Natural killer cell treated with Interleukin-12 subunit alpha and Interleukin-12 subunit beta and Interleukin-15 and Interleukin-18, amount 100 ng/mL, for 72 hours (primary cell): ENCODE data around the gene IFNL1. TPM values are rescaled to one million over a fixed set of nuclear protein-coding genes. Genes with fewer than 3 reads are reported as not detected.
"Not testable (repeated sequence)": the region's sequence is repeated elsewhere in the genome, so short reads cannot be mapped to it uniquely, and the experiment has no call there.

Experiments
- ATAC-seq, 2 donors: fragments of 150-1000 bp; cut with Tn5 transposase in 1 of 2; sonication (Bioruptor Pico), chemical (Tn5 transposase) in 1 of 2; 2 replicates each; pipeline ENCODE4 v1.10.0; 2021
- DNase-seq: peaks from one replicate; pipeline ENCODE4 v3.0.0; 2022; ENCODE audit warnings: low spot score
- H3K27ac Mint-ChIP-seq, 2 donors: 1 replicate in 1 of 2; 2 replicates in 1 of 2; pipeline ENCODE4 v1.8.0; 2022; ENCODE audit warnings: mixed read lengths in 2 of 2, mild to moderate bottlenecking in 1 of 2, moderate library complexity in 1 of 2
- H3K27me3 Mint-ChIP-seq, 2 donors: 1 replicate in 1 of 2; 2 replicates in 1 of 2; pipeline ENCODE4 v1.8.0; 2022; ENCODE audit warnings: mixed read lengths in 2 of 2
- H3K36me3 Mint-ChIP-seq: one replicate; pipeline ENCODE4 v1.8.0; 2022; ENCODE audit warnings: mixed read lengths
- H3K4me1 Mint-ChIP-seq, 2 donors: 1 replicate in 1 of 2; 2 replicates in 1 of 2; pipeline ENCODE4 v1.8.0; 2022; ENCODE audit warnings: low read depth in 2 of 2, mixed read lengths in 2 of 2, mild to moderate bottlenecking in 1 of 2
- H3K4me3 Mint-ChIP-seq: one replicate; pipeline ENCODE4 v1.8.0; 2022; ENCODE audit warnings: mixed read lengths
- H3K9me3 Mint-ChIP-seq: 2 replicates; pipeline ENCODE4 v1.8.0; 2022; ENCODE audit warnings: mixed read lengths
- total RNA-seq, 2 donors: library from RNA; stranded (reverse); gene quantifications; one replicate each; pipeline ENCODE4 v1.2.3, GENCODE V29; 2022

IFNL1 gene
- total RNA-seq, 2 donors from 2014 or later: 0.36 TPM; not detected in 1

- peak in 1 of 2 donors; percentile 22 for ATAC-seq
- H3K27me3 Mint-ChIP-seq: no peaks in the 10 kb centered on the region
Measured at GRCh38 chr19:39307822-39308530, 11.8 kb downstream of the IFNL1 start.

GRCh38 chr19:39308531-39309304 lies 12.5 kb downstream of the IFNL1 start:
- no peak for ATAC-seq
- no peak for DNase-seq
- no peaks in the 10 kb centered on the region for H3K9me3 Mint-ChIP-seq
- no peaks in the 10 kb centered on the region for H3K27me3 Mint-ChIP-seq
- H3K36me3 Mint-ChIP-seq: no peaks in the 10 kb centered on the region
- H3K27ac Mint-ChIP-seq: peak overlapping the region in 1 of 2 donors; percentile 33
- no peak overlapping the region for H3K4me3 Mint-ChIP-seq
- H3K4me1 Mint-ChIP-seq: peaks cover 29 to 33% of the 10 kb centered on the region in 2 donors

More at GRCh38 chr19:39307822-39308530, 11.8 kb downstream of the IFNL1 start:
- no peaks in the 10 kb centered on the region for H3K36me3 Mint-ChIP-seq
- H3K27ac Mint-ChIP-seq: no peak overlapping the region
- no peak for DNase-seq
- no peak overlapping the region for H3K4me3 Mint-ChIP-seq
- H3K9me3 Mint-ChIP-seq: no peaks in the 10 kb centered on the region
- H3K4me1 Mint-ChIP-seq: peaks cover 29 to 30% of the 10 kb centered on the region in 2 donors

GRCh38 chr19:39309305-39309670 lies 13.1 kb downstream of the IFNL1 start:
- H3K9me3 Mint-ChIP-seq, H3K4me3 Mint-ChIP-seq, H3K27me3 Mint-ChIP-seq, DNase-seq, H3K27ac Mint-ChIP-seq, ATAC-seq, H3K36me3 Mint-ChIP-seq: not testable (repeated sequence)
- H3K4me1 Mint-ChIP-seq: peaks cover 29 to 31% of the 10 kb centered on the region in 2 donors

- no peaks in the 10 kb centered on the region for H3K36me3 Mint-ChIP-seq
- DNase-seq: no peak
Measured at GRCh38 chr19:39310558-39311311, 14.5 kb downstream of the IFNL1 start.

GRCh38 chr19:39314016-39314728 lies 18.0 kb downstream of the IFNL1 start:
- H3K4me3 Mint-ChIP-seq: no peak overlapping the region
- no peaks in the 10 kb centered on the region for H3K36me3 Mint-ChIP-seq
- no peaks in the 10 kb centered on the region for H3K27me3 Mint-ChIP-seq
- no peaks in the 10 kb centered on the region for H3K9me3 Mint-ChIP-seq
- ATAC-seq (no peak), DNase-seq (no peak)
- H3K27ac Mint-ChIP-seq: no peak overlapping the region
- peaks cover 26% of the 10 kb centered on the region in 2 donors for H3K4me1 Mint-ChIP-seq

More at GRCh38 chr19:39310558-39311311, 14.5 kb downstream of the IFNL1 start:
- Mint-ChIP-seq H3K4me1 (peaks cover 29% of the 10 kb centered on the region in 2 donors), H3K27me3 (no peaks in the 10 kb centered on the region), H3K9me3 (no peaks in the 10 kb centered on the region), H3K4me3 (no peak overlapping the region), H3K27ac (no peak overlapping the region)
- no peak for ATAC-seq

GRCh38 chr19:39315933-39316332 lies 19.7 kb downstream of the IFNL1 start:
- ATAC-seq: no peak
- H3K27ac Mint-ChIP-seq: no peak overlapping the region

GRCh38 chr19:39316627-39317321 lies 20.6 kb downstream of the IFNL1 start:
- Mint-ChIP-seq H3K4me3 (no peak overlapping the region), H3K27ac (no peak overlapping the region), H3K4me1 (peaks cover 19 to 26% of the 10 kb centered on the region in 2 donors), H3K36me3 (no peaks in the 10 kb centered on the region), H3K9me3 (no peaks in the 10 kb centered on the region), H3K27me3 (no peaks in the 10 kb centered on the region)
- ATAC-seq (no peak), DNase-seq (no peak)

More at GRCh38 chr19:39315933-39316332, 19.7 kb downstream of the IFNL1 start:
- Mint-ChIP-seq H3K9me3 (no peaks in the 10 kb centered on the region), H3K4me3 (no peak overlapping the region), H3K27me3 (no peaks in the 10 kb centered on the region), H3K36me3 (no peaks in the 10 kb centered on the region), H3K4me1 (peaks cover 18% of the 10 kb centered on the region in 2 donors)
- no peak for DNase-seq

GRCh38 chr19:39317476-39317875 lies 21.3 kb downstream of the IFNL1 start:
- no peak for DNase-seq
- Mint-ChIP-seq H3K27me3 (no peaks in the 10 kb centered on the region), H3K9me3 (no peaks in the 10 kb centered on the region), H3K4me1 (peaks cover 22 to 27% of the 10 kb centered on the region in 2 donors), H3K4me3 (no peak overlapping the region), H3K36me3 (no peaks in the 10 kb centered on the region), H3K27ac (no peak overlapping the region)
- ATAC-seq: no peak

- H3K36me3 Mint-ChIP-seq: no peaks in the 10 kb centered on the region
- H3K27ac Mint-ChIP-seq: no peak overlapping the region
- H3K27me3 Mint-ChIP-seq: no peaks in the 10 kb centered on the region
- no peak for ATAC-seq
- no peaks in the 10 kb centered on the region for H3K9me3 Mint-ChIP-seq
- H3K4me1 Mint-ChIP-seq: peaks cover 26 to 29% of the 10 kb centered on the region in 2 donors
- no peak for DNase-seq
- H3K4me3 Mint-ChIP-seq: no peak overlapping the region
Measured at GRCh38 chr19:39318071-39318470, 21.9 kb downstream of the IFNL1 start.

GRCh38 chr19:39318690-39319089 lies 22.5 kb downstream of the IFNL1 start:
- Mint-ChIP-seq H3K36me3 (no peaks in the 10 kb centered on the region), H3K27me3 (no peaks in the 10 kb centered on the region), H3K27ac (no peak overlapping the region), H3K9me3 (no peaks in the 10 kb centered on the region), H3K4me3 (peak overlapping the region; percentile 47), H3K4me1 (peaks cover 28 to 29% of the 10 kb centered on the region in 2 donors)
- DNase-seq (no peak), ATAC-seq (no peak)

- DNase-seq (no peak), ATAC-seq (no peak)
- peak overlapping the region; percentile 47 for H3K4me3 Mint-ChIP-seq
- no peaks in the 10 kb centered on the region for H3K9me3 Mint-ChIP-seq
- H3K36me3 Mint-ChIP-seq: no peaks in the 10 kb centered on the region
- H3K27ac Mint-ChIP-seq: peak overlapping the region in 1 of 2 donors; percentile 9
- H3K27me3 Mint-ChIP-seq: no peaks in the 10 kb centered on the region
- H3K4me1 Mint-ChIP-seq: peaks cover 28 to 33% of the 10 kb centered on the region in 2 donors
Measured at GRCh38 chr19:39319098-39319891, 23.1 kb downstream of the IFNL1 start.

- Mint-ChIP-seq H3K36me3 (no peaks in the 10 kb centered on the region), H3K4me1 (peaks cover 28 to 33% of the 10 kb centered on the region in 2 donors), H3K4me3 (peak overlapping the region; percentile 82), H3K9me3 (no peaks in the 10 kb centered on the region), H3K27ac (no peak overlapping the region), H3K27me3 (no peaks in the 10 kb centered on the region)
- ATAC-seq: no peak
- DNase-seq: no peak
Measured at GRCh38 chr19:39319892-39320248, 23.7 kb downstream of the IFNL1 start.
